ENCODE data around the gene KLHDC9. TPM values are rescaled to one million over a fixed set of nuclear protein-coding genes. Genes with fewer than 3 reads are reported as not detected.

Gene KLHDC9
- total RNA-seq, 1 donor from 2014 or later = 0.86 TPM

DNA sequence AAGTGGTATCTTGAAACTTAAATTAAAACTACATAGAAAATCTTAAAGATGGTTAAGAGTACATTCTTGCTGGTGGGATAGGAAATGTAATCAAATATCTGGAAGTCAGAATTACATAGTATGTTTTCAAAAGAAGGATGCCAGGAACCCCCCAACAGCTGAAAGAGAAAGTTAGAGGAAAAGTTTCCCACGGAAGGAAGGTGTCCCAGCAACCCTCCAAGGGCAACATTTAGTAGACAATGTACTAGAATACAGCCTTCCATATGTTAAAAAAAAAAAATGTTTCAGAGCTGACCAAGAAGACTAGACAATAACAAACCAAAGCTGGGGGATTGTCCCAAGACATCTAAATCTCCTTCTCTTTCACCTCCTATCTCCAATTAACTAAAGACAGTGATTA lies 32.1 kb downstream of the KLHDC9 start:
- DNase-seq (ENCODE audit: low read depth, low spot score) = no peak

GRCh38 chr1:161131523-161132409 lies 33.6 kb downstream of the KLHDC9 start:
- DNase-seq (ENCODE audit: low read depth, low spot score) = no peak

DNA sequence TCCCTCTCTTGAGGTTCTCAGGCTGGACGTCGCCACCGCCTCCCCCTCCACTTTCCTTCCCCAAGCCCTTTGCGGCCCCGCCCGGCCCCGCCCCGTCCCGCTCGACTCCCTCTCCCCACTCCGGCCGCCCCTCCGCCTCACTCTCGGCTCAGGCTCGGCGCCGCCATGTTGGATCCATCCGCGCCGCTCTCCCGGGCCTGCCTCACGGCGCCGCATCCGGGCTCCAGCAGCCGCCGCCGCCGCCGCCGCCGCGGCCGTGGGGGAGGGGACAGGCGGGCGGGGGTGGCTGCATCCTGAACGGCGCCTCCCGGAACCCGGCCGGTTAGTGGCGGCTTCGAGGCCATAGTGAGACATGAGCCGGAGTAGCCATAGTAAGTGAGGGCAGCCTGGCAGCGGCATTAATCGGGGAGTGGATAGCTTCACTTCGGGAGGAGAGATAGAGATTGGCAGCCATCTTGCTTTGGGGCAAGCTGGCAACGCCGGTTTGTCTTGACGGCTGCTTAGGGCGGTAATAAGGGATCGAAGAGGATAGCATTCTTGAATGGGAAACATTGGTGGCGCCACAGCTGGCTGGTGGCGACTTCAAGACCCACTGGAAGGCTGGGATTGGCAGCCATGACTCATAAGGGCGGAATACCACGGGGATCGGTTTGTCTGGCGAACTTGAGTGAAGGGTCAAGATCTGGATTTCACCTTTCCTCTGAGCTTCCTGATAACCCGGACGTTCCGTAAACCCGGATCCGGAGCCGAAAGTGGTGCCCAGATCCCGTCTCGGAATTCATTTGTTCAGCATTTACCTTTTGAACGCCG lies 34.5 kb downstream of the KLHDC9 start, which contains the start of gene DEDD:
Gene DEDD, minus strand, starts transcription at position 258 of the 810 bp plus-strand sequence. CDS start 8,205 bp downstream, outside the sequence.
- peak; percentile 91 for DNase-seq (ENCODE audit: low read depth, low spot score)

DNA sequence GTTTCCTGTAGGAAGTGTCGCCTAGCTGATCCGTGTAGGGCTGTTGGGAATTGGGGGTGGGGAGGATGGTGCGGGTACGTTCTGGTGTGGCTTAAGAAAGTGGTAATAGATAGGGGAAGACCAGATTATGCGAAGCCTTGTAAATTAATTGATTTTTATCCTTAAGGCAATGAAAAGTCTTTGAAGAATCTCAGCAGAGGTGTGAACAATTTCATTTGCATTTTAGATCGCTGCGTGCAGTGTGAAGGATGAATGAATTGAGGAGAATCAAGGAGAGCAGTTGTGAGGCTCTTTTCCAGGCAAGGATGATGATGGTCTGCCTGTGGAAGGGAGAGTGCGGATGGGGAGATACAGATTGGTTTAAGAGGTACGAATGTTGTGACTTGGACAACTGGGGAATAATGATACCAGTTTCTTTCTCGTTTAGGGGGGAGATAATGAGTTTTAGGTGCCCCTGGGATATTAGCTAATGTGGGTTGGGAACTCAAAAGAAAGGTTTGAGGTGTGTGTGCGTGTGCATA lies 35.1 kb downstream of the KLHDC9 start:
- DNase-seq (ENCODE audit: low read depth, low spot score) = no peak

DNA sequence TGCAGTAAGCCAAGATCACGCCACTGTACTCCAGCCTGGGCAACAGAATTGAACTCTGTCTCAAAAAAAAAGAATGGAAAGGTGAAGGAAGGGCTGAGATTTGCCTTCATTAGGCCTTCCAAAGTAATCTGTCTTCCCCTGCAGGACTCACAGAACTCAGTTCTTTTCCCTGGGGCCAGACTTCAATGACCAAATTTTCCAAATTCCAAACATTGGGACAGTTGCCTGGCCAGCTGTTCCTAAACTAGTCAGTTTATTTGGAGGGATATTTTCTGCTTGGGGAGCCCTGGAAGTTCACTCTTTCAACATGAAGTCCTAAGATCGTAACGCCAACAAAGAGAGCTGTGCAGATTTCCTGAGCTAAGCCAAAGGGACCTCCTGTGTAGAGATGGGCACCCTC lies 39.7 kb downstream of the KLHDC9 start:
- DNase-seq (ENCODE audit: low read depth, low spot score) = no peak

DNA sequence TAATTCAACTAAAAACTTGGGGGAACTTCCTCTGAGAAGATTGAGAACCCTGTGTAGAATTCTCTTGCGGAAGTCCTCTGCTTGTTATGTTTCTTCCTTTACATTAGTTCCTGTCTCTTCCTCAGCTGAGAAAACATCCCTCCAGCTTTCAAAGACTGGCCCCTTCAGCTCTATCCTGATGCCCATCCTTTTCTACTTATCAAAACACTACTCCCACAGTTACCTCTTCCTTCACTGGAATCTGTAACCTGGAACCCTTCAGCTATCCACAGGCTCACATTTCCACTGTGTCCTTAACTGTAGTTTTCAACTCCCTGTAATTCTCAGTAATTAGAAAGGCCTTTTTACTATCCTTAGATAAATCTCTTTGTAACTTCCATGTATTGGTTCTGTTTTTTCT lies 40.3 kb downstream of the KLHDC9 start:
- DNase-seq (ENCODE audit: low read depth, low spot score) = no peak

DNA sequence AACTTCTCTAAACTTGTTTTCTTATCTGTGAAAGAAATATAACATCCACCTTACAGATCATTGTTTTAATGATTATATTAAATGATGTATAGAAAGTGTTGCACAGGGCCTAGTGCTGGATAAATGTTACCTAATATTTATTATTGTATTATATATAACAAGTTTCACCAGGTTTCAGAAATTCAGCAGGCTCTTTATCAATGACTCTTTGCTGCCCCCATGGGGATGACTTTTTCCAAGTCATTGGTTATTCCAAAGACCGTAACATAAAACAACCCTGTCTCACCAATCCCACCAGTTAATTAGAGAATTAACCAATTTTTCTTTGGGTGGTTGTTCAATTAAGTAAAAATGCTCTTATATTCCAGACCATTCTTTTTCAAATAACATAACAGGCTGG lies 41.6 kb downstream of the KLHDC9 start:
- DNase-seq (ENCODE audit: low read depth, low spot score) = no peak

DNA sequence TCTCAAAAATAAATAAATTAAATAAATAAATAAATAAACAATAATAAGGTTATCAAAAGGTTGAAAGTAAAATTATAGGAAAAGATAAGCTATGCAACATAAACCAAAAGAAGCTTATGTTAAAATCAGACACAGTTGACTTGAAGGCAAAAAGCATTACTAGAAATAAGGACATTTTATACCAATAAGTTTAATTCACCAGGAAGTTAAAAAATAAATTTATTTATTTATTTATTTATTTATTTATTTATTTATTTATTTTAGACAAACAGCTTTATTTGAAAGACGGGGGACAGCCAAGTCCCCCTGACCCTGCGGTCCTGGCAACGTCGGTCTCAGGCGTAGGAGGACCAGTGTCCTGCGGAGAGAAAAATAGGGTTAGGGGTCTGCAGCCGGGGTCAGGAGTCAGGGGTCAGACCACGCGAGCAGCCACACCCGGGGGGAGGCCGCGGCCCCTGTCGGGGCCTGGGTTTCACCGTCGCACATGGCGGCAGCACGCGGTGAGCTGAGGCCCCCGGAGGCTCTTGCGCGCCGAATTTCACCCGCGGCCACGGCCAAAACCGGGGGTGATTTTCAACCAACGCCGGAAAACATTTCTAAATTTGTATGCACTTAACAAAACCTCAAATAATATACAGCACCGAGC lies 42.7 kb downstream of the KLHDC9 start:
- DNase-seq (ENCODE audit: low read depth, low spot score) = no peak

GRCh38 chr1:161145832-161146231 lies 47.7 kb downstream of the KLHDC9 start:
- DNase-seq (ENCODE audit: low read depth, low spot score) = no peak

Other genes starting within 250 kb of the KLHDC9 start
- not detected in 2 replicates for gene CD244, start 235.5 kb upstream of the KLHDC9 start, total RNA-seq
- 0.32 TPM in 1 of 2 replicates, not detected in the other for gene ITLN1, start 213.2 kb upstream of the KLHDC9 start, total RNA-seq
- not detected in 2 replicates for gene ITLN2, start 143.6 kb upstream of the KLHDC9 start, total RNA-seq
- 242 and 246 TPM in 2 replicates for gene F11R, start 77.2 kb upstream of the KLHDC9 start, total RNA-seq
- 19.1 and 44.2 TPM in 2 replicates for gene TSTD1, start 59.4 kb upstream of the KLHDC9 start, total RNA-seq
- gene USF1, start 52.4 kb upstream of the KLHDC9 start, total RNA-seq = 95.7 and 127 TPM in 2 replicates
- gene ARHGAP30, start 28.5 kb upstream of the KLHDC9 start, total RNA-seq = 0.04 TPM in 1 of 2 replicates, not detected in the other
- gene NECTIN4, start 8.8 kb upstream of the KLHDC9 start, total RNA-seq = 0.14 and 0.53 TPM in 2 replicates
- gene PFDN2, start 19.7 kb downstream of the KLHDC9 start, total RNA-seq = 56.3 and 93.2 TPM in 2 replicates
- gene NIT1, start 19.7 kb downstream of the KLHDC9 start, total RNA-seq = 11.3 and 14.3 TPM in 2 replicates
- 38.8 and 56.2 TPM in 2 replicates for gene DEDD, start 34.3 kb downstream of the KLHDC9 start, total RNA-seq
- gene UFC1, start 55.6 kb downstream of the KLHDC9 start, total RNA-seq = 124 and 130 TPM in 2 replicates
- 4.6 and 8.3 TPM in 2 replicates for gene USP21, start 61.1 kb downstream of the KLHDC9 start, total RNA-seq
- 16.0 and 19.1 TPM in 2 replicates for gene PPOX, start 68.1 kb downstream of the KLHDC9 start, total RNA-seq
- 24.7 and 25.9 TPM in 2 replicates for gene B4GALT3, start 79.1 kb downstream of the KLHDC9 start, total RNA-seq
- gene ADAMTS4, start 100.7 kb downstream of the KLHDC9 start, total RNA-seq = 26.8 and 43.7 TPM in 2 replicates
- gene NDUFS2, start 104.0 kb downstream of the KLHDC9 start, total RNA-seq = 200 and 232 TPM in 2 replicates
- gene FCER1G, start 116.9 kb downstream of the KLHDC9 start, total RNA-seq = 0.26 and 0.49 TPM in 2 replicates
- gene APOA2, start 125.3 kb downstream of the KLHDC9 start, total RNA-seq = not detected in 2 replicates
- gene TOMM40L, start 127.7 kb downstream of the KLHDC9 start, total RNA-seq = 20.4 and 29.7 TPM in 2 replicates
- not detected in 2 replicates for gene NR1I3, start 139.8 kb downstream of the KLHDC9 start, total RNA-seq
- not detected in 2 replicates for gene PCP4L1, start 160.4 kb downstream of the KLHDC9 start, total RNA-seq
- 0.95 and 0.99 TPM in 2 replicates for gene MPZ, start 211.6 kb downstream of the KLHDC9 start, total RNA-seq
- 31.2 and 36.0 TPM in 2 replicates for gene SDHC, start 216.0 kb downstream of the KLHDC9 start, total RNA-seq

Data from pulmonary artery endothelial cell (primary cell).